Gastroesophageal sphincter (tissue), 3 donors: ENCODE data around the gene OCA2.

ENCODE experiments used
- POLR2A ChIP-seq, 2 donors: fragments of 450-650 bp; IDR thresholded peaks; one replicate each; pipeline ENCODE4 v1.6.1; 2017; ENCODE audit warnings: antibody characterized with exemption in 2 of 2, mild to moderate bottlenecking in 2 of 2, moderate library complexity in 1 of 2
- POLR2AphosphoS5 ChIP-seq: sonication (generic); formaldehyde crosslinking; IDR thresholded peaks from one replicate; pipeline ENCODE4 v1.6.1; 2017; ENCODE audit warnings: antibody characterized with exemption
- TF ChIP-seq, protein P1 (sequence below), 4 experiments: fragments of 200-600 bp in 2 of 4; fragments of 450-650 bp in 2 of 4; sonication (generic) in 1 of 4; IDR thresholded peaks; one replicate each; pipeline ENCODE4 v1.5.1; 2017 to 2019; ENCODE audit warnings: antibody characterized with exemption in 4 of 4, mild to moderate bottlenecking in 2 of 4, moderate library complexity in 2 of 4

DNA sequence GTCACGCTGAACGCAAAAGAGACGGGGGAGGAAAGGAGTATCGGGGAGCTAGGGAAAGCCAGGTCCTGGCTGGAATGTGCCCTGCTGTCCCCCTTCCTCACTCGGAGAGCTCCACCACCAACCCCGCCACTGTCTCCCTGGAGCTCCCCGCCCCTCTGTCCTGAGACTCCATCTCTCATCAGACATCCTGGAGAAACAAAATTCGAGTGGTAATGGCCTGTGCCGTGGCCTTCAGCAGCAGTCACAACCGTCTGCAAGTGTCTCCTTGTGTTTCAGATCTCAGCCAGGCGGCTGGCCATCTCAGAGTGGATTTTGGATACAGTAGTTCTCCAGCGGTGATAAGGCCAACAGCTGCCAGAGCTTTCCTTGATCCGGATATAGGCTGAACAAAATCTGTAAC lies 76.9 kb downstream of the OCA2 start:
- TF ChIP-seq POLR2AphosphoS5 (no peak), POLR2A (IDR thresholded peaks at IDR 0.05) (no peak)
- TF ChIP-seq, protein P1, sequence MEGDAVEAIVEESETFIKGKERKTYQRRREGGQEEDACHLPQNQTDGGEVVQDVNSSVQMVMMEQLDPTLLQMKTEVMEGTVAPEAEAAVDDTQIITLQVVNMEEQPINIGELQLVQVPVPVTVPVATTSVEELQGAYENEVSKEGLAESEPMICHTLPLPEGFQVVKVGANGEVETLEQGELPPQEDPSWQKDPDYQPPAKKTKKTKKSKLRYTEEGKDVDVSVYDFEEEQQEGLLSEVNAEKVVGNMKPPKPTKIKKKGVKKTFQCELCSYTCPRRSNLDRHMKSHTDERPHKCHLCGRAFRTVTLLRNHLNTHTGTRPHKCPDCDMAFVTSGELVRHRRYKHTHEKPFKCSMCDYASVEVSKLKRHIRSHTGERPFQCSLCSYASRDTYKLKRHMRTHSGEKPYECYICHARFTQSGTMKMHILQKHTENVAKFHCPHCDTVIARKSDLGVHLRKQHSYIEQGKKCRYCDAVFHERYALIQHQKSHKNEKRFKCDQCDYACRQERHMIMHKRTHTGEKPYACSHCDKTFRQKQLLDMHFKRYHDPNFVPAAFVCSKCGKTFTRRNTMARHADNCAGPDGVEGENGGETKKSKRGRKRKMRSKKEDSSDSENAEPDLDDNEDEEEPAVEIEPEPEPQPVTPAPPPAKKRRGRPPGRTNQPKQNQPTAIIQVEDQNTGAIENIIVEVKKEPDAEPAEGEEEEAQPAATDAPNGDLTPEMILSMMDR (IDR thresholded peaks at IDR 0.05) = no peak
